ENCODE results near the gene NDFIP2. TPM values are rescaled to one million over a fixed set of nuclear protein-coding genes. Genes with fewer than 3 reads are reported as not detected.

The NDFIP2 gene
- total RNA-seq, 1 donor from 2014 or later, result 22.7 TPM

- Mint-ChIP-seq H3K27ac (ENCODE audit: unreplicated experiment) (no peak overlapping the region), H3K9me3 (no peaks in the 10 kb centered on the region)
Observed at GRCh38 chr13:79479882-79480281, 1.1 kb upstream of the NDFIP2 start.

GRCh38 chr13:79481685-79482052 lies 714 bp downstream of the NDFIP2 start:
- Mint-ChIP-seq H3K27ac (ENCODE audit: unreplicated experiment) (peak overlapping the region; percentile 85), H3K4me3 (peak overlapping the region; percentile 93), H3K9me3 (no peaks in the 10 kb centered on the region), H3K27me3 (ENCODE audit: low read depth) (peaks cover 45% of the 10 kb centered on the region), H3K4me1 (peaks cover 22% of the 10 kb centered on the region), H3K36me3 (ENCODE audit: low read depth) (no peaks in the 10 kb centered on the region)
- TF ChIP-seq CTCF (conservative IDR thresholded peaks at IDR 0.05), result no peak
- no peak for DNase-seq (ENCODE audit: low read depth, low spot score)

More at GRCh38 chr13:79479882-79480281, 1.1 kb upstream of the NDFIP2 start:
- H3K4me3 Mint-ChIP-seq, result peak overlapping the region; percentile 93
- TF ChIP-seq CTCF (conservative IDR thresholded peaks at IDR 0.05), result no peak
- no peak for DNase-seq (ENCODE audit: low read depth, low spot score)
- no peaks in the 10 kb centered on the region for H3K36me3 Mint-ChIP-seq (ENCODE audit: low read depth)
- peaks cover 47% of the 10 kb centered on the region for H3K27me3 Mint-ChIP-seq (ENCODE audit: low read depth)
- H3K4me1 Mint-ChIP-seq, result peaks cover 22% of the 10 kb centered on the region

GRCh38 chr13:79482281-79482970 lies 1.5 kb downstream of the NDFIP2 start:
- Mint-ChIP-seq H3K27ac (ENCODE audit: unreplicated experiment) (no peak overlapping the region), H3K9me3 (no peaks in the 10 kb centered on the region), H3K4me1 (peaks cover 22% of the 10 kb centered on the region), H3K36me3 (ENCODE audit: low read depth) (no peaks in the 10 kb centered on the region), H3K4me3 (peak overlapping the region; percentile 93), H3K27me3 (ENCODE audit: low read depth) (peaks cover 41% of the 10 kb centered on the region)
- no peak for TF ChIP-seq CTCF (conservative IDR thresholded peaks at IDR 0.05)
- DNase-seq (ENCODE audit: low read depth, low spot score), result no peak

GRCh38 chr13:79483086-79483706 lies 2.2 kb downstream of the NDFIP2 start:
- peaks cover 34% of the 10 kb centered on the region for H3K27me3 Mint-ChIP-seq (ENCODE audit: low read depth)
- DNase-seq (ENCODE audit: low read depth, low spot score), result no peak
- no peaks in the 10 kb centered on the region for H3K9me3 Mint-ChIP-seq
- H3K36me3 Mint-ChIP-seq (ENCODE audit: low read depth), result no peaks in the 10 kb centered on the region
- peaks cover 22% of the 10 kb centered on the region for H3K4me1 Mint-ChIP-seq
- no peak overlapping the region for H3K27ac Mint-ChIP-seq (ENCODE audit: unreplicated experiment)
- TF ChIP-seq CTCF (conservative IDR thresholded peaks at IDR 0.05), result no peak
- H3K4me3 Mint-ChIP-seq, result peak overlapping the region; percentile 72

- H3K27me3 Mint-ChIP-seq (ENCODE audit: low read depth), result peaks cover 14% of the 10 kb centered on the region
- H3K9me3 Mint-ChIP-seq, result no peaks in the 10 kb centered on the region
- no peak overlapping the region for H3K4me3 Mint-ChIP-seq
- no peak for DNase-seq (ENCODE audit: low read depth, low spot score)
- H3K27ac Mint-ChIP-seq (ENCODE audit: unreplicated experiment), result no peak overlapping the region
- H3K4me1 Mint-ChIP-seq, result peaks cover 22% of the 10 kb centered on the region
- H3K36me3 Mint-ChIP-seq (ENCODE audit: low read depth), result no peaks in the 10 kb centered on the region
- TF ChIP-seq CTCF (conservative IDR thresholded peaks at IDR 0.05), result no peak
Observed at GRCh38 chr13:79485014-79485811, 4.3 kb downstream of the NDFIP2 start.

All from neural crest cell (in vitro differentiated cells).